Activated CD8-positive, alpha-beta T cell treated with anti-CD3 and anti-CD28 coated beads, Interleukin-2, amount 10 ng/mL, durations not matched to agents 7 days and 5 days (primary cell): Measurements from ENCODE around the gene KDM5B. TPM values are rescaled to one million over a fixed set of nuclear protein-coding genes. Genes with fewer than 3 reads are reported as not detected.
"Not testable (repeated sequence)": the region's sequence is repeated elsewhere in the genome, so short reads cannot be mapped to it uniquely, and the experiment has no call there.

Experiments
- ATAC-seq: fragments of 150-1000 bp; cut with Tn5 transposase; one replicate; pipeline ENCODE4 v1.10.0; 2021; ENCODE audit warnings: moderate library complexity
- CTCF ChIA-PET: fragments of 350-600 bp; sonication (Branson Sonifier 250); formaldehyde crosslinking; loops from one replicate; lab custom pipeline; 2021; ENCODE audit warnings: antibody characterized with exemption; lab: Charles Lee
- POLR2A ChIA-PET: fragments of 350-600 bp; sonication (Branson Sonifier 250); formaldehyde crosslinking; loops from one replicate; lab custom pipeline; 2021; ENCODE audit warnings: antibody characterized with exemption; lab: Charles Lee
- DNase-seq: peaks from one replicate; pipeline ENCODE4 v3.0.0-alpha.2; 2020
- H3K27ac Mint-ChIP-seq: one replicate; pipeline ENCODE4 v1.8.0; 2021; ENCODE audit warnings: mild to moderate bottlenecking, mixed read lengths
- H3K27me3 Mint-ChIP-seq: one replicate; pipeline ENCODE4 v1.8.0; 2021; ENCODE audit warnings: low read depth, mixed read lengths
- H3K36me3 Mint-ChIP-seq: one replicate; pipeline ENCODE4 v1.8.0; 2021; ENCODE audit warnings: low read depth, mixed read lengths
- H3K4me1 Mint-ChIP-seq: one replicate; pipeline ENCODE4 v1.8.0; 2021; ENCODE audit warnings: low read depth, mixed read lengths
- H3K4me3 Mint-ChIP-seq: one replicate; pipeline ENCODE4 v1.8.0; 2021; ENCODE audit warnings: mild to moderate bottlenecking, mixed read lengths
- H3K9me3 Mint-ChIP-seq: one replicate; pipeline ENCODE4 v1.8.0; 2022; ENCODE audit warnings: mixed read lengths; ENCODE audit not compliant: insufficient read depth
- total RNA-seq, 2 experiments: library from RNA; stranded (reverse); gene quantifications; one replicate each; pipeline ENCODE4 v1.2.3, GENCODE V29; 2021

KDM5B gene
- total RNA-seq, 2 experiments from 2014 or later: 47.6 to 52.2 TPM

GRCh38 chr1:202781180-202781579, 27.0 kb downstream of the KDM5B start:
- CTCF ChIA-PET: interaction anchor here (0.8 to 1.4 kb wide), 4 partner anchors 11 to 218 kb away, joined by 3 read pairs; no protein-coding TSS in a partner anchor
- no peak overlapping the region for H3K27ac Mint-ChIP-seq
- no peak for DNase-seq
- H3K4me1 Mint-ChIP-seq: peaks cover 5% of the 10 kb centered on the region
- no peak overlapping the region for H3K4me3 Mint-ChIP-seq
- peaks cover 5% of the 10 kb centered on the region for H3K36me3 Mint-ChIP-seq
- ATAC-seq: no peak
- H3K9me3 Mint-ChIP-seq: no peaks in the 10 kb centered on the region
- POLR2A ChIA-PET: no interaction called here
- H3K27me3 Mint-ChIP-seq: no peaks in the 10 kb centered on the region

GRCh38 chr1:202770135-202770534, 38.1 kb downstream of the KDM5B start:
- no peak for ATAC-seq
- ChIA-PET POLR2A (no interaction called here), CTCF (interaction anchor here (1.0 kb wide), 1 partner anchor 11 kb away, joined by 3 read pairs; no protein-coding TSS in a partner anchor)
- no peaks in the 10 kb centered on the region for H3K4me1 Mint-ChIP-seq
- no peaks in the 10 kb centered on the region for H3K9me3 Mint-ChIP-seq
- H3K27ac Mint-ChIP-seq: no peak overlapping the region
- no peak for DNase-seq
- H3K36me3 Mint-ChIP-seq: peaks cover 30% of the 10 kb centered on the region
- H3K27me3 Mint-ChIP-seq: no peaks in the 10 kb centered on the region
- no peak overlapping the region for H3K4me3 Mint-ChIP-seq

GRCh38 chr1:202765721-202766120, 42.5 kb downstream of the KDM5B start:
- no peak for DNase-seq
- Mint-ChIP-seq H3K4me3 (no peak overlapping the region), H3K36me3 (peaks cover 25% of the 10 kb centered on the region), H3K9me3 (no peaks in the 10 kb centered on the region), H3K27me3 (no peaks in the 10 kb centered on the region), H3K27ac (no peak overlapping the region), H3K4me1 (no peaks in the 10 kb centered on the region)
- no peak for ATAC-seq
- POLR2A ChIA-PET: no interaction called here
- CTCF ChIA-PET: no interaction called here

- Mint-ChIP-seq H3K27me3 (no peaks in the 10 kb centered on the region), H3K4me1 (no peaks in the 10 kb centered on the region), H3K9me3 (no peaks in the 10 kb centered on the region), H3K4me3 (no peak overlapping the region), H3K27ac (no peak overlapping the region), H3K36me3 (peaks cover 41% of the 10 kb centered on the region)
- ATAC-seq (no peak), DNase-seq (no peak)
- ChIA-PET POLR2A (no interaction called here), CTCF (interaction anchor here (1.3 kb wide), 1 partner anchor 238 kb away, joined by 3 read pairs; no protein-coding TSS in a partner anchor)
These were observed 46.2 kb downstream of the KDM5B start for GRCh38 chr1:202762019-202762418.

- CTCF ChIA-PET: no interaction called here
- no peak for DNase-seq
- Mint-ChIP-seq H3K36me3 (peaks cover 49% of the 10 kb centered on the region), H3K27me3 (no peaks in the 10 kb centered on the region), H3K4me3 (no peak overlapping the region), H3K27ac (no peak overlapping the region), H3K9me3 (no peaks in the 10 kb centered on the region), H3K4me1 (no peaks in the 10 kb centered on the region)
- ATAC-seq: no peak
- POLR2A ChIA-PET: no interaction called here
These were observed 47.6 kb downstream of the KDM5B start for GRCh38 chr1:202760589-202760988.

- ATAC-seq (no peak), DNase-seq (no peak)
- no peaks in the 10 kb centered on the region for H3K27me3 Mint-ChIP-seq
- no peaks in the 10 kb centered on the region for H3K4me1 Mint-ChIP-seq
- H3K36me3 Mint-ChIP-seq: peaks cover 54% of the 10 kb centered on the region
- POLR2A ChIA-PET: no interaction called here
- CTCF ChIA-PET: no interaction called here
- H3K9me3 Mint-ChIP-seq: no peaks in the 10 kb centered on the region
- H3K4me3 Mint-ChIP-seq: no peak overlapping the region
- no peak overlapping the region for H3K27ac Mint-ChIP-seq
These were observed 51.8 kb downstream of the KDM5B start for GRCh38 chr1:202756391-202756790.

GRCh38 chr1:202754293-202754692, 53.9 kb downstream of the KDM5B start:
- Mint-ChIP-seq H3K9me3 (no peaks in the 10 kb centered on the region), H3K4me1 (no peaks in the 10 kb centered on the region), H3K4me3 (no peak overlapping the region), H3K27ac (no peak overlapping the region), H3K27me3 (no peaks in the 10 kb centered on the region), H3K36me3 (peaks cover 50% of the 10 kb centered on the region)
- ATAC-seq (no peak), DNase-seq (no peak)
- POLR2A ChIA-PET: no interaction called here
- CTCF ChIA-PET: no interaction called here

GRCh38 chr1:202752774-202753173, 55.4 kb downstream of the KDM5B start:
- Mint-ChIP-seq H3K9me3 (no peaks in the 10 kb centered on the region), H3K27ac (no peak overlapping the region), H3K4me1 (no peaks in the 10 kb centered on the region), H3K36me3 (peaks cover 51% of the 10 kb centered on the region), H3K27me3 (no peaks in the 10 kb centered on the region), H3K4me3 (no peak overlapping the region)
- DNase-seq: no peak
- CTCF ChIA-PET: interaction anchor here (0.7 to 1.6 kb wide), 3 partner anchors 52 to 110 kb away, joined by 3 to 4 read pairs (median 4); no protein-coding TSS in a partner anchor
- ATAC-seq: no peak
- POLR2A ChIA-PET: no interaction called here

- Mint-ChIP-seq H3K27ac (no peak overlapping the region), H3K4me1 (no peaks in the 10 kb centered on the region), H3K36me3 (peaks cover 48% of the 10 kb centered on the region), H3K4me3 (no peak overlapping the region), H3K27me3 (no peaks in the 10 kb centered on the region), H3K9me3 (no peaks in the 10 kb centered on the region)
- ATAC-seq (no peak), DNase-seq (no peak)
- POLR2A ChIA-PET: no interaction called here
- CTCF ChIA-PET: interaction anchor here (0.8 to 2.7 kb wide), 4 partner anchors 50 to 249 kb away, joined by 3 to 14 read pairs (median 6); no protein-coding TSS in a partner anchor
These were observed 57.5 kb downstream of the KDM5B start for GRCh38 chr1:202750761-202751160.

- ATAC-seq (no peak), DNase-seq (no peak)
- Mint-ChIP-seq H3K4me1 (no peaks in the 10 kb centered on the region), H3K4me3 (no peak overlapping the region), H3K27ac (no peak overlapping the region), H3K36me3 (peaks cover 48% of the 10 kb centered on the region), H3K27me3 (no peaks in the 10 kb centered on the region), H3K9me3 (no peaks in the 10 kb centered on the region)
- POLR2A ChIA-PET: no interaction called here
- CTCF ChIA-PET: interaction anchor here (0.7 to 2.7 kb wide), 4 partner anchors 16 to 249 kb away, joined by 3 to 14 read pairs (median 6); no protein-coding TSS in a partner anchor
These were observed 58.2 kb downstream of the KDM5B start for GRCh38 chr1:202750024-202750423.

- H3K4me3 Mint-ChIP-seq: no peak overlapping the region
- no peaks in the 10 kb centered on the region for H3K4me1 Mint-ChIP-seq
- ChIA-PET CTCF (interaction anchor here (0.8 kb wide), 2 partner anchors 26 to 117 kb away, joined by 3 read pairs; no protein-coding TSS in a partner anchor), POLR2A (interaction anchor here (0.6 kb wide), 1 partner anchor 563 kb away, joined by 3 read pairs; no protein-coding TSS in a partner anchor)
- no peaks in the 10 kb centered on the region for H3K27me3 Mint-ChIP-seq
- no peak for ATAC-seq
- peaks cover 69% of the 10 kb centered on the region for H3K36me3 Mint-ChIP-seq
- no peaks in the 10 kb centered on the region for H3K9me3 Mint-ChIP-seq
- no peak overlapping the region for H3K27ac Mint-ChIP-seq
- DNase-seq: no peak
These were observed 62.8 kb downstream of the KDM5B start for GRCh38 chr1:202745323-202745888.

GRCh38 chr1:202744770-202745169, 63.5 kb downstream of the KDM5B start:
- H3K27ac Mint-ChIP-seq, H3K9me3 Mint-ChIP-seq, CTCF ChIA-PET, DNase-seq, ATAC-seq, H3K27me3 Mint-ChIP-seq, H3K4me1 Mint-ChIP-seq, H3K4me3 Mint-ChIP-seq: not testable (repeated sequence)
- POLR2A ChIA-PET: interaction anchor here (0.6 kb wide), 1 partner anchor 563 kb away, joined by 3 read pairs; no protein-coding TSS in a partner anchor
- peaks cover 69% of the 10 kb centered on the region for H3K36me3 Mint-ChIP-seq
